ENCODE measurements around the gene ANKUB1.
A peak's percentile ranks its signal among the peaks of the same experiment; 100 is the strongest.

Gene ANKUB1

GRCh38 chr3:149809699-149810098 is 17.3 kb upstream of the ANKUB1 start:
- no peak for DNase-seq (ENCODE audit: low spot score)

GRCh38 chr3:149808209-149808829 is 16.0 kb upstream of the ANKUB1 start:
- peak; percentile 61 for DNase-seq (ENCODE audit: low spot score)

- no peak for DNase-seq (ENCODE audit: low spot score)
These were observed 13.9 kb upstream of the ANKUB1 start for GRCh38 chr3:149806171-149806778.

GRCh38 chr3:149801639-149802038 is 9.3 kb upstream of the ANKUB1 start:
- DNase-seq (ENCODE audit: low spot score), result no peak

- DNase-seq (ENCODE audit: low spot score), result no peak
These were observed 8.8 kb upstream of the ANKUB1 start for GRCh38 chr3:149801195-149801594.

- DNase-seq (ENCODE audit: low spot score), result no peak
These were observed 8.3 kb upstream of the ANKUB1 start for GRCh38 chr3:149800693-149801092.

GRCh38 chr3:149796026-149796425 is 3.7 kb upstream of the ANKUB1 start:
- no peak for DNase-seq (ENCODE audit: low spot score)

- no peak for DNase-seq (ENCODE audit: low spot score)
These were observed 1.7 kb downstream of the ANKUB1 start for GRCh38 chr3:149790698-149791097.

- DNase-seq (ENCODE audit: low spot score), result no peak
These were observed 2.1 kb downstream of the ANKUB1 start for GRCh38 chr3:149790268-149790667.

- no peak for DNase-seq (ENCODE audit: low spot score)
These were observed 8.2 kb downstream of the ANKUB1 start for GRCh38 chr3:149784064-149784704.

GRCh38 chr3:149783576-149783975 is 8.8 kb downstream of the ANKUB1 start:
- DNase-seq (ENCODE audit: low spot score), result no peak

GRCh38 chr3:149781741-149782140 is 10.6 kb downstream of the ANKUB1 start:
- DNase-seq (ENCODE audit: low spot score), result no peak

- DNase-seq (ENCODE audit: low spot score), result no peak
These were observed 11.1 kb downstream of the ANKUB1 start for GRCh38 chr3:149781211-149781610.

GRCh38 chr3:149777414-149778214 is 14.7 kb downstream of the ANKUB1 start:
- no peak for DNase-seq (ENCODE audit: low spot score)

- DNase-seq (ENCODE audit: low spot score), result no peak
These were observed 16.2 kb downstream of the ANKUB1 start for GRCh38 chr3:149776170-149776569.

- no peak for DNase-seq (ENCODE audit: low spot score)
These were observed 19.5 kb downstream of the ANKUB1 start for GRCh38 chr3:149772861-149773260.

- DNase-seq (ENCODE audit: low spot score), result peak; percentile 62
These were observed 20.6 kb downstream of the ANKUB1 start for GRCh38 chr3:149771652-149772271.

- DNase-seq (ENCODE audit: low spot score), result no peak
These were observed 22.1 kb downstream of the ANKUB1 start for GRCh38 chr3:149770246-149770645.

GRCh38 chr3:149768704-149769103 is 23.6 kb downstream of the ANKUB1 start:
- DNase-seq (ENCODE audit: low spot score), result no peak

GRCh38 chr3:149767720-149768119 is 24.6 kb downstream of the ANKUB1 start:
- no peak for DNase-seq (ENCODE audit: low spot score)

GRCh38 chr3:149765762-149766334 is 26.5 kb downstream of the ANKUB1 start:
- no peak for DNase-seq (ENCODE audit: low spot score)

- no peak for DNase-seq (ENCODE audit: low spot score)
These were observed 28.1 kb downstream of the ANKUB1 start for GRCh38 chr3:149764302-149764701.

All from ecto neural progenitor cell (in vitro differentiated cells).